C4-2B (cell line): ENCODE data around the gene SASS6.

Source experiments
- CTCF ChIP-seq: fragments of 450-650 bp; conservative IDR thresholded peaks from 2 replicates; pipeline ENCODE4 v1.5.1; 2017; ENCODE audit warnings: mild to moderate bottlenecking
- ZFX ChIP-seq: fragments of 450-650 bp; IDR thresholded peaks from 2 replicates; pipeline ENCODE4 v1.6.1; 2017

- no peak for TF ChIP-seq CTCF
- no peak for TF ChIP-seq ZFX
Measured at GRCh38 chr1:100177295-100178041, 44.7 kb upstream of the SASS6 start.
